Measurements from ENCODE around the gene FOXF2. TPM values are rescaled to one million over a fixed set of nuclear protein-coding genes. Genes with fewer than 3 reads are reported as not detected.

FOXF2 gene
- total and polyA plus RNA-seq, 2 experiments from 2014 or later, result not detected

DNA sequence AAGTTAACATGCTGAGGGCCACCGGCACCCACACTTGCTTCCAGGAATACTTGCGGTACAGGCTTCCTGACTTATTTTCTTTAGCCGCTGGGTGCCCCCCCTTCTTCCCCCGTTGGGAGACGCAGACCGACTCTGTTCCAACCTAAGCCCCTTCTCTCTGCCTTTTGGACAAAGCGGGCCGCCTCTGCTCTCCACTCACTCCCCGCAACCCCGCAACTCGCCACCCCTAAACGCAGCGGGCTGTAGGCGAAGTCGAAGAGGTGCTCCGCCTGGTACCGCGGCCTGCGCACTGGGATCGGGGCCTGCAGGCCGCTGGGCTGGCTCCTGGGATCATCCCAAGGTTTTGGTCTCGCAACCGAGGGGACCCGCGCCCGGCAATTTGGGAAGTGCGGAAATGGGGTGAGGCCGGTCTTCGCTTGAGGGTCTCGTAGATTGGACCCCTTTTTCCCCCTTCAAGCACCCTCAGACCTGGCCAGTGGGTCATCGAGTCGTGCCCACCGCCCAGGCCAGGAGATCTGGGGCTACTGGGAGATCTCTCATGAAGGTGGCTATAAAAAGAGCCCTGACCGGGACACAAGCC, 4.7 kb upstream of the FOXF2 start:
- H3K27me3 Mint-ChIP-seq (ENCODE audit: insufficient read depth, low read depth, poor library complexity), result peaks cover 91% of the 10 kb centered on the region
- Histone ChIP-seq H3K79me2 (replicated peaks; ENCODE audit: insufficient read depth) (no peaks in the 10 kb centered on the region), H3F3A (replicated peaks; ENCODE audit: low read depth) (peaks cover 4% of the 10 kb centered on the region), H2AFZ (no peak overlapping the region; the same call in 1 of the 2 replicates), H3K27ac (ENCODE audit: low read depth) (no peak overlapping the region), H3K9me2 (ENCODE audit: insufficient read depth) (no peaks in the 10 kb centered on the region), H4K20me1 (replicated peaks; ENCODE audit: insufficient read depth) (peaks cover 20% of the 10 kb centered on the region; the same call in 1 of the 2 replicates), H3K4me1 (ENCODE audit: insufficient read depth) (peaks cover 49% of the 10 kb centered on the region), H3K4me2 (peak overlapping the region; percentile 81), H3K27me3 (ENCODE audit: insufficient read depth) (peaks cover 96% of the 10 kb centered on the region), H3K36me3 (ENCODE audit: insufficient read depth) (no peaks in the 10 kb centered on the region), H3K4me3 (peak overlapping the region; percentile 62)
- H3K36me3 Mint-ChIP-seq (ENCODE audit: low read depth), result no peaks in the 10 kb centered on the region
- peak; percentile 53 for DNase-seq (ENCODE audit: low spot score)
- TF ChIP-seq ZNF331 (CRISPR knock-in tag; IDR thresholded peaks at IDR 0.05; ENCODE audit: low read depth) (no peak), NANOG (IDR thresholded peaks at IDR 0.05; ENCODE audit: borderline replicate concordance) (no peak), EZH2 (IDR thresholded peaks at IDR 0.05; ENCODE audit: low read depth, unreplicated experiment) (peak; percentile 99), EZH2phosphoT487 (IDR thresholded peaks at IDR 0.05; ENCODE audit: unreplicated experiment) (peak; percentile 93)
- peak overlapping the region; percentile 55 for H3K4me3 Mint-ChIP-seq
- H3K4me1 Mint-ChIP-seq, result peaks cover 38% of the 10 kb centered on the region
- peaks cover 4% of the 10 kb centered on the region; the same call in 1 of the 3 replicates for H3K9me3 Mint-ChIP-seq
- ATAC-seq, result no peak
- H3K27ac Mint-ChIP-seq, result no peak overlapping the region

DNA sequence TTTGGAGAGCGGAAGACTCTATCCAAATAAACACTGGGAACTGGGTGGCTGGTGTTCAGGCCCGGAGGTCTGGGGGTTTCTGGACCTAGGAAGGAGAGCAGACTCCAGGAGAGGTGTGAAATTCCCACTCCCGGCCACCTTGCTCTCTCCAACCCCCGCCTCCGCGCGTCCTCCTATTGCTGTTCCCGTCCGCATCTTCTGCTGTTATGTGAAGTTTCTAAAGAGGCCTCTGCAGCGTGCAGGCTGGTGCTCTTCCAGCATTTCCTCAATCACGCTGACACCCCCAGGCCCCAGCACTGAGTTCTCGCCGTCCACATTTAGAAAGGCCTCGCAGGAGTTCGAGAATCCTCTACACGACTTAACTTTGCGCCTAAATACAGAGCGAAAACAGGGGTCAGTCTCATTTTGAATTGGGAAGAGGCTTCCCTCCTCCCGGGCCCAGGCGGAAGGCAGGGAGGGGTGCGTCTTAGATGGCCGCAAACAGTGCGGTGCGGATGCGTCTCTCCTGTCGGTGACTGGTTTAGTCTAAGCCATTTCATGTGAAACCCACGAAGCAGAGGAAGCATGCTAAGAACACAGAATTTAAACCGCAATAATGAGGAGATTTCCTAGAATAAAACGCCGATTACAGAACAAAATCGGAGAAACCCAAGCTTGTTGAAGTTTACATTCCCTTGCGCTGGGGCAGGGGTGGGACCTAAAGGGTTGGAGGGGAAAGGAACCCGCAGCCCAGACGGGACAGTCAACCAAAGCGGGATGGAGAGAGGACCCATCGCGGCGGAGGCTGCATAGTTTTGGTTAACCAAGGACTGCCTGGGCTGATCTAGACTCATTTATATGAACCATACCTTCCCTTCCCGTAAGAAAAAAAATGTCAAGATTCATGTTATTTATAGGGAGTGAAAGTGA, 4.0 kb upstream of the FOXF2 start:
- Mint-ChIP-seq H3K36me3 (ENCODE audit: low read depth) (no peaks in the 10 kb centered on the region), H3K27ac (no peak overlapping the region), H3K27me3 (ENCODE audit: insufficient read depth, low read depth, poor library complexity) (peaks cover 89% of the 10 kb centered on the region), H3K9me3 (peaks cover 4% of the 10 kb centered on the region; the same call in 1 of the 3 replicates), H3K4me1 (peaks cover 37% of the 10 kb centered on the region), H3K4me3 (peak overlapping the region; percentile 55; the same call in 2 of the 3 replicates)
- Histone ChIP-seq H3K27me3 (ENCODE audit: insufficient read depth) (peaks cover 94% of the 10 kb centered on the region), H3K79me2 (replicated peaks; ENCODE audit: insufficient read depth) (no peaks in the 10 kb centered on the region), H3K4me1 (ENCODE audit: insufficient read depth) (peaks cover 48% of the 10 kb centered on the region), H3K4me3 (peak overlapping the region; percentile 62), H4K20me1 (replicated peaks; ENCODE audit: insufficient read depth) (peaks cover 17% of the 10 kb centered on the region; the same call in 1 of the 2 replicates), H3K27ac (ENCODE audit: low read depth) (no peak overlapping the region), H3K36me3 (ENCODE audit: insufficient read depth) (no peaks in the 10 kb centered on the region), H3F3A (replicated peaks; ENCODE audit: low read depth) (peaks cover 4% of the 10 kb centered on the region), H3K4me2 (peak overlapping the region; percentile 81), H2AFZ (no peak overlapping the region; the same call in 1 of the 2 replicates), H3K9me2 (ENCODE audit: insufficient read depth) (no peaks in the 10 kb centered on the region)
- ATAC-seq (no peak), DNase-seq (ENCODE audit: low spot score) (peak; percentile 48)
- TF ChIP-seq, protein P1, sequence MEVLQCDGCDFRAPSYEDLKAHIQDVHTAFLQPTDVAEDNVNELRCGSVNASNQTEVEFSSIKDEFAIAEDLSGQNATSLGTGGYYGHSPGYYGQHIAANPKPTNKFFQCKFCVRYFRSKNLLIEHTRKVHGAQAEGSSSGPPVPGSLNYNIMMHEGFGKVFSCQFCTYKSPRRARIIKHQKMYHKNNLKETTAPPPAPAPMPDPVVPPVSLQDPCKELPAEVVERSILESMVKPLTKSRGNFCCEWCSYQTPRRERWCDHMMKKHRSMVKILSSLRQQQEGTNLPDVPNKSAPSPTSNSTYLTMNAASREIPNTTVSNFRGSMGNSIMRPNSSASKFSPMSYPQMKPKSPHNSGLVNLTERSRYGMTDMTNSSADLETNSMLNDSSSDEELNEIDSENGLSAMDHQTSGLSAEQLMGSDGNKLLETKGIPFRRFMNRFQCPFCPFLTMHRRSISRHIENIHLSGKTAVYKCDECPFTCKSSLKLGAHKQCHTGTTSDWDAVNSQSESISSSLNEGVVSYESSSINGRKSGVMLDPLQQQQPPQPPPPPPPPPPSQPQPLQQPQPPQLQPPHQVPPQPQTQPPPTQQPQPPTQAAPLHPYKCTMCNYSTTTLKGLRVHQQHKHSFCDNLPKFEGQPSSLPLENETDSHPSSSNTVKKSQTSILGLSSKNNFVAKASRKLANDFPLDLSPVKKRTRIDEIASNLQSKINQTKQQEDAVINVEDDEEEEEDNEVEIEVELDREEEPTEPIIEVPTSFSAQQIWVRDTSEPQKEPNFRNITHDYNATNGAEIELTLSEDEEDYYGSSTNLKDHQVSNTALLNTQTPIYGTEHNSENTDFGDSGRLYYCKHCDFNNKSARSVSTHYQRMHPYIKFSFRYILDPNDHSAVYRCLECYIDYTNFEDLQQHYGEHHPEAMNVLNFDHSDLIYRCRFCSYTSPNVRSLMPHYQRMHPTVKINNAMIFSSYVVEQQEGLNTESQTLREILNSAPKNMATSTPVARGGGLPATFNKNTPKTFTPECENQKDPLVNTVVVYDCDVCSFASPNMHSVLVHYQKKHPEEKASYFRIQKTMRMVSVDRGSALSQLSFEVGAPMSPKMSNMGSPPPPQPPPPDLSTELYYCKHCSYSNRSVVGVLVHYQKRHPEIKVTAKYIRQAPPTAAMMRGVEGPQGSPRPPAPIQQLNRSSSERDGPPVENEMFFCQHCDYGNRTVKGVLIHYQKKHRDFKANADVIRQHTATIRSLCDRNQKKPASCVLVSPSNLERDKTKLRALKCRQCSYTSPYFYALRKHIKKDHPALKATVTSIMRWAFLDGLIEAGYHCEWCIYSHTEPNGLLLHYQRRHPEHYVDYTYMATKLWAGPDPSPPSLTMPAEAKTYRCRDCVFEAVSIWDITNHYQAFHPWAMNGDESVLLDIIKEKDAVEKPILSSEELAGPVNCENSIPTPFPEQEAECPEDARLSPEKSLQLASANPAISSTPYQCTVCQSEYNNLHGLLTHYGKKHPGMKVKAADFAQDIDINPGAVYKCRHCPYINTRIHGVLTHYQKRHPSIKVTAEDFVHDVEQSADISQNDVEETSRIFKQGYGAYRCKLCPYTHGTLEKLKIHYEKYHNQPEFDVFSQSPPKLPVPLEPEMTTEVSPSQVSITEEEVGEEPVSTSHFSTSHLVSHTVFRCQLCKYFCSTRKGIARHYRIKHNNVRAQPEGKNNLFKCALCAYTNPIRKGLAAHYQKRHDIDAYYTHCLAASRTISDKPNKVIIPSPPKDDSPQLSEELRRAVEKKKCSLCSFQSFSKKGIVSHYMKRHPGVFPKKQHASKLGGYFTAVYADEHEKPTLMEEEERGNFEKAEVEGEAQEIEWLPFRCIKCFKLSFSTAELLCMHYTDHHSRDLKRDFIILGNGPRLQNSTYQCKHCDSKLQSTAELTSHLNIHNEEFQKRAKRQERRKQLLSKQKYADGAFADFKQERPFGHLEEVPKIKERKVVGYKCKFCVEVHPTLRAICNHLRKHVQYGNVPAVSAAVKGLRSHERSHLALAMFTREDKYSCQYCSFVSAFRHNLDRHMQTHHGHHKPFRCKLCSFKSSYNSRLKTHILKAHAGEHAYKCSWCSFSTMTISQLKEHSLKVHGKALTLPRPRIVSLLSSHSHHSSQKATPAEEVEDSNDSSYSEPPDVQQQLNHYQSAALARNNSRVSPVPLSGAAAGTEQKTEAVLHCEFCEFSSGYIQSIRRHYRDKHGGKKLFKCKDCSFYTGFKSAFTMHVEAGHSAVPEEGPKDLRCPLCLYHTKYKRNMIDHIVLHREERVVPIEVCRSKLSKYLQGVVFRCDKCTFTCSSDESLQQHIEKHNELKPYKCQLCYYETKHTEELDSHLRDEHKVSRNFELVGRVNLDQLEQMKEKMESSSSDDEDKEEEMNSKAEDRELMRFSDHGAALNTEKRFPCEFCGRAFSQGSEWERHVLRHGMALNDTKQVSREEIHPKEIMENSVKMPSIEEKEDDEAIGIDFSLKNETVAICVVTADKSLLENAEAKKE (CRISPR knock-in tag; IDR thresholded peaks at IDR 0.05), result no peak
- TF ChIP-seq, protein P2, sequence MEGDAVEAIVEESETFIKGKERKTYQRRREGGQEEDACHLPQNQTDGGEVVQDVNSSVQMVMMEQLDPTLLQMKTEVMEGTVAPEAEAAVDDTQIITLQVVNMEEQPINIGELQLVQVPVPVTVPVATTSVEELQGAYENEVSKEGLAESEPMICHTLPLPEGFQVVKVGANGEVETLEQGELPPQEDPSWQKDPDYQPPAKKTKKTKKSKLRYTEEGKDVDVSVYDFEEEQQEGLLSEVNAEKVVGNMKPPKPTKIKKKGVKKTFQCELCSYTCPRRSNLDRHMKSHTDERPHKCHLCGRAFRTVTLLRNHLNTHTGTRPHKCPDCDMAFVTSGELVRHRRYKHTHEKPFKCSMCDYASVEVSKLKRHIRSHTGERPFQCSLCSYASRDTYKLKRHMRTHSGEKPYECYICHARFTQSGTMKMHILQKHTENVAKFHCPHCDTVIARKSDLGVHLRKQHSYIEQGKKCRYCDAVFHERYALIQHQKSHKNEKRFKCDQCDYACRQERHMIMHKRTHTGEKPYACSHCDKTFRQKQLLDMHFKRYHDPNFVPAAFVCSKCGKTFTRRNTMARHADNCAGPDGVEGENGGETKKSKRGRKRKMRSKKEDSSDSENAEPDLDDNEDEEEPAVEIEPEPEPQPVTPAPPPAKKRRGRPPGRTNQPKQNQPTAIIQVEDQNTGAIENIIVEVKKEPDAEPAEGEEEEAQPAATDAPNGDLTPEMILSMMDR (conservative IDR thresholded peaks at IDR 0.05; ENCODE audit: low read depth in 2 of 2), result no peak
- TF ChIP-seq CREB1 (CRISPR knock-in tag; IDR thresholded peaks at IDR 0.05; ENCODE audit: low read depth) (no peak), EZH2phosphoT487 (IDR thresholded peaks at IDR 0.05; ENCODE audit: unreplicated experiment) (peak; percentile 85), EZH2 (IDR thresholded peaks at IDR 0.05; ENCODE audit: low read depth, unreplicated experiment) (peak; percentile 97), STAT1 (IDR thresholded peaks at IDR 0.05; ENCODE audit: unreplicated experiment) (no peak)

Data from GM23338 (cell line).